Skeletal muscle tissue (tissue), 4 donors: Measurements from ENCODE around the gene YIPF6. TPM values are rescaled to one million over a fixed set of nuclear protein-coding genes. Genes with fewer than 3 reads are reported as not detected.
A peak's percentile ranks its signal among the peaks of the same experiment; 100 is the strongest.
"Not testable (repeated sequence)": the region's sequence is repeated elsewhere in the genome, so short reads cannot be mapped to it uniquely, and the experiment has no call there.

Experiments used
- H3K27ac ChIP-seq: one replicate; pipeline ENCODE4 v1.7.0; 2013; ENCODE audit warnings: mild to moderate bottlenecking, low read depth, low read length, inconsistent platforms
- H3K27me3 ChIP-seq, 3 donors: one replicate each; pipeline ENCODE4 v1.7.0; 2013; ENCODE audit warnings: low read length in 3 of 3; ENCODE audit not compliant: control insufficient read depth in 3 of 3, insufficient read depth in 3 of 3
- H3K36me3 ChIP-seq, 3 donors: one replicate each; pipeline ENCODE4 v1.7.0; 2013; ENCODE audit warnings: low read length in 3 of 3; ENCODE audit not compliant: control insufficient read depth in 3 of 3, insufficient read depth in 3 of 3
- H3K4me1 ChIP-seq, 3 donors: one replicate each; pipeline ENCODE4 v1.7.0; 2013; ENCODE audit warnings: low read length in 3 of 3, mild to moderate bottlenecking in 3 of 3; ENCODE audit not compliant: control insufficient read depth in 3 of 3, insufficient read depth in 3 of 3
- H3K4me3 ChIP-seq, 3 donors: one replicate each; pipeline ENCODE4 v1.7.0; 2013; ENCODE audit warnings: low read length in 3 of 3
- H3K9ac ChIP-seq, 3 donors: one replicate each; pipeline ENCODE4 v1.7.0; 2013; ENCODE audit warnings: low read length in 3 of 3, mild to moderate bottlenecking in 3 of 3, moderate library complexity in 2 of 3, low read depth in 1 of 3
- H3K9me3 ChIP-seq, 3 donors: one replicate each; pipeline ENCODE4 v1.7.0; 2013; ENCODE audit warnings: low read length in 3 of 3; ENCODE audit not compliant: control insufficient read depth in 3 of 3
- total RNA-seq: library from RNA; depleted of rRNA; stranded (reverse); fragments of >200 nt; gene quantifications from one replicate; pipeline ENCODE4 v1.2.3, GENCODE V29; 2014
- donor health status: Osteomylitis.

YIPF6 gene
- total RNA-seq, 1 donor from 2014 or later = 18.3 TPM

DNA sequence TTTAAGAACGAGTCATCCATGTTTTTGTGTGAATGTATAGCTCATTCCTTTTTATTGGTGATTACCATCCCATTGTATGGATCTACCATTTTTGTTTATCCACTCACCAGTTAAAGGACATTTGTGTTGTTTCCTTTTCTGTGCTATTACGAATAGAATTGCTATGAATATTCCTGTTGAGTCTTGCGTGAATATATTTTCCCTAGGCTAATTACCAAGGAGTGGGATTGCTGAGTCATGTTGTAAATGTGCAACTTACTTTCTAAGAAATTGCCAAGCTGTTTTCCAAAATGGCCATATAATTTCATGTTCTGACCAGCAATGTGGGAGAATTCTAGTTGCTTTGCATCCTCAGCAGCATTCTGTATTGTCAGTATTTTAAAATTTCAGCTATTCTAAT lies 51.3 kb downstream of the YIPF6 start:
- H3K4me3 ChIP-seq = no peak overlapping the region
- no peaks in the 10 kb centered on the region for H3K9me3 ChIP-seq
- H3K9ac ChIP-seq = no peak overlapping the region
- no peaks in the 10 kb centered on the region for H3K36me3 ChIP-seq
- H3K27ac ChIP-seq = no peak overlapping the region
- H3K4me1 ChIP-seq = no peaks in the 10 kb centered on the region
- H3K27me3 ChIP-seq = no peaks in the 10 kb centered on the region

DNA sequence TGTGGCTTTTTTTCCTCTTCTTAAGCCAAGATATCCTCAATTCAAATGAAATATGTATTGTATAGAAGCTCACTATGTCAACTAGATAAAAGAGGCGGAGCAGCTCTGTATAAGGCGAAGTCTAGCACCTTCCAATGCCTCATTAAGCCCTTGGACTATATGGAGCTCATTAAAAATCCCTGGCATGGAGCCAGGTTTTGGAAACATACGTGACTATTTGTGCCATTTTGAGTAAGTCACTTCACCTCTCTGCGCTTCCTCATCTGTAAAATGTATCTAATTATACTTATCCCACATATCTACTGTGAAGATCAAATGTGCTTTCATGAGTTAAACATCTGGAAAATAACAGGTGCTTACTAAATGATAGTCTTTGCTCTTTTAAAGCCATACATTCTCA lies 57.2 kb downstream of the YIPF6 start:
- Histone ChIP-seq H3K4me3 (no peak overlapping the region), H3K36me3 (no peaks in the 10 kb centered on the region), H3K27me3 (no peaks in the 10 kb centered on the region), H3K27ac (no peak overlapping the region), H3K9ac (no peak overlapping the region), H3K4me1 (no peaks in the 10 kb centered on the region), H3K9me3 (no peaks in the 10 kb centered on the region)

DNA sequence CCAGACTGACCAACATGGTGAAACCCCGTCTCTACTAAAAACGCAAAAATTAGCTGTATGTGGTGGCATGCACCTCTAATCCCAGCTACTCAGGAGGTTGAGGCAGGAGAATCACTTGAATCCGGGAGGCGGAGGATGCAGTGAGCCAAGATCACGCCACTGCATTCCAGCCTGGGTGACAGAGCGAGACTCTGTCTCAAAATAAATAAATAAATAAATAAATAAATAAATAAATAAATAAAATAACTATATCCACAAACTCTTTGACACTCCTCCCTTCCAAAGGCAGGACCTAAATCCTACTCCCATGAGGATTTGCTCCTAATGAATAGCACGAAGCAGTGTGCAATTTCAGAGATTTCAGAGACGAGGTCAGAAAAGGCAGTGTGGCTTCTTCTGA lies 58.3 kb downstream of the YIPF6 start:
- not testable (repeated sequence) for H3K4me3 ChIP-seq, H3K27me3 ChIP-seq, H3K36me3 ChIP-seq, H3K9me3 ChIP-seq, H3K27ac ChIP-seq, H3K9ac ChIP-seq, H3K4me1 ChIP-seq

GRCh38 chrX:68559905-68560304 lies 61.1 kb downstream of the YIPF6 start:
- not testable (repeated sequence) for H3K27ac ChIP-seq, H3K4me1 ChIP-seq, H3K27me3 ChIP-seq, H3K4me3 ChIP-seq, H3K9ac ChIP-seq, H3K9me3 ChIP-seq, H3K36me3 ChIP-seq

DNA sequence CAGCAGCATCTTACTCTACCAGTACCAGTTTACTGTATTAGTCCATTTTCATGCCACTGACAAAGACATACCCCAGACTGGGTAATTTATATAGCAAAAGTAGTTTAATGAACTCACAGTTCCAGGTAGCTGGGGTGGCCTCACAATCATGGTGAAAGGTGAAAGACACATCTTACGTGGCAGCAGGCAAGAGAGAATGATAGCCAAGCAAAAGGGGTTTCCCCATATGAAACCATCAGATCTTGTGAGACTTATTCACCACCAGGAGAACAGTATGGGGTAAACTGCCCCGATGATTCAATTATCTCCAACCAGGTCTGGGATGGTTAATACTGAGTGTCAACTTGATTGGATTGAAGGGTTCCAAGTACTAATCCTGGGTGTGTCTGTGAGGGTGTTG lies 69.3 kb downstream of the YIPF6 start:
- Histone ChIP-seq H3K9ac (no peak overlapping the region), H3K36me3 (no peaks in the 10 kb centered on the region), H3K27ac (no peak overlapping the region)

DNA sequence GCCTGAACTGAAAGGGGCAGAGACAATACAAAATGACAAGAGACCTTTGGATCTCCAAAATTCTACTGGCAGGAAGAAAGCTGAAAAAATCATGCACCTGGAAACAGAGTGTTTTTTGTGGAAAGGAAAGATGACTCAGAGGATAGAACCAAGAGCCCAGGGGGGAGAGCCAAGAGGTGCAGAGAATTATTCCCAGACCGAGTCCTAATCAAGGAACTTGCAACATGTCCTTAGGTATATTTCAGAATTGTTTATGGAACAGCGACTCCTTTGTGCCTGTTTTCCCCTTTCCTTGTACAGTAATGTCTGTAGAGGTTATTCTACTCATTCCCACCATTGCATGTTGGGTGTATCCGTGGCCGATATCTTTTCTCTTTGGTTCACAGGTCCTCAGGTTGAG lies 71.7 kb downstream of the YIPF6 start:
- no peaks in the 10 kb centered on the region for H3K27me3 ChIP-seq
- no peaks in the 10 kb centered on the region for H3K9me3 ChIP-seq
- H3K4me1 ChIP-seq = no peaks in the 10 kb centered on the region
- no peaks in the 10 kb centered on the region for H3K36me3 ChIP-seq
- no peak overlapping the region for H3K4me3 ChIP-seq
- no peak overlapping the region for H3K27ac ChIP-seq
- no peak overlapping the region for H3K9ac ChIP-seq

More for the DNA sequence above, 69.3 kb downstream of the YIPF6 start:
- H3K4me1 ChIP-seq = no peaks in the 10 kb centered on the region
- no peaks in the 10 kb centered on the region for H3K9me3 ChIP-seq
- no peak overlapping the region for H3K4me3 ChIP-seq
- no peaks in the 10 kb centered on the region for H3K27me3 ChIP-seq

GRCh38 chrX:68571292-68571609 lies 72.4 kb downstream of the YIPF6 start:
- H3K27ac ChIP-seq = peak overlapping the region; percentile 44
- no peak overlapping the region for H3K9ac ChIP-seq

DNA sequence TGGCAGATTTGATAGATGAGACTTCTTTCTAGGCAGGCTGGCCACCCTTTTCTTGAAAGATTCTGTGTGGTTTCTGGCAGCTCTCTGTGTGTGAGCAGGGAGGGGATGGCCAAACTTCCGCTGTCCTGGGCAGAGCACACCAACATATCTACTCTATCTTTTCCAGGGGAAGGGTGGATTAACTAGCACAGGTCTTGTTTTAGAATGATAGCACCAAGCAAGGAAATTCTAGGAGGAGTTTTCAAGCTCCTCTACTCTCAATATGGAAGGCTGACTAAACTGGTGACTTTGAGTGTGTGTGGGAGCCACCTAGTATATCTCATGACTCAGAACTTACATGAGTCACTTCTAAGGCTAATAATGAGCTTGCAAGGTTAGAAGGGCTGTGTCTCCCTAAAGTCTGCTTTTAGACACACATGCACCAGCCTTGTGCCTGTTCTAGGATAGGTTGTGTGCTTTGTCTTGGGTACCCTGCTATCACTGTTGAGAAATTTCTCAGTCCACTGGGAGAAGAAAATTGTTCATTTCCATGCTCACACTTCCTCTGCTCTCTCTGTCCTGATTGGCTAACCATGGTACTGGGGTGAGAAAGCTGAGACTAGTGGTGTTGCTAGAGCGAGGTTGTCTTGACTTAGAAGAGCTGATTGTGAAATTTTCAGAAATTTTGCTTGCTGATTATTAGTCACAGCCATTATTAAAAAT lies 72.9 kb downstream of the YIPF6 start:
- H3K9me3 ChIP-seq = no peaks in the 10 kb centered on the region
- no peaks in the 10 kb centered on the region for H3K4me1 ChIP-seq
- H3K9ac ChIP-seq = no peak overlapping the region
- H3K36me3 ChIP-seq = no peaks in the 10 kb centered on the region
- H3K27me3 ChIP-seq = no peaks in the 10 kb centered on the region
- H3K4me3 ChIP-seq = no peak overlapping the region
- peak overlapping the region; percentile 44 for H3K27ac ChIP-seq

More at GRCh38 chrX:68571292-68571609, 72.4 kb downstream of the YIPF6 start:
- Histone ChIP-seq H3K4me3 (no peak overlapping the region), H3K36me3 (no peaks in the 10 kb centered on the region), H3K4me1 (no peaks in the 10 kb centered on the region), H3K9me3 (no peaks in the 10 kb centered on the region), H3K27me3 (no peaks in the 10 kb centered on the region)

GRCh38 chrX:68574240-68574639 lies 75.4 kb downstream of the YIPF6 start:
- no peak overlapping the region for H3K9ac ChIP-seq
- H3K4me1 ChIP-seq = no peaks in the 10 kb centered on the region
- H3K9me3 ChIP-seq = no peaks in the 10 kb centered on the region
- H3K27me3 ChIP-seq = no peaks in the 10 kb centered on the region
- no peaks in the 10 kb centered on the region for H3K36me3 ChIP-seq
- H3K27ac ChIP-seq = no peak overlapping the region
- no peak overlapping the region for H3K4me3 ChIP-seq

- Histone ChIP-seq H3K27ac (no peak overlapping the region), H3K4me1 (no peaks in the 10 kb centered on the region), H3K4me3 (no peak overlapping the region), H3K9ac (no peak overlapping the region), H3K27me3 (peaks cover 0 to 8% (median 0%) of the 10 kb centered on the region in 3 donors), H3K36me3 (no peaks in the 10 kb centered on the region), H3K9me3 (no peaks in the 10 kb centered on the region)
These were observed 81.0 kb downstream of the YIPF6 start for GRCh38 chrX:68579810-68580209.
